ENCODE results near the gene LDLRAP1. TPM values are rescaled to one million over a fixed set of nuclear protein-coding genes. Genes with fewer than 3 reads are reported as not detected.
"Not testable (repeated sequence)": the region's sequence is repeated elsewhere in the genome, so short reads cannot be mapped to it uniquely, and the experiment has no call there.

The LDLRAP1 gene
- total and polyA plus RNA-seq, 9 donors = 9.1 to 17.4 (median 13.1) TPM

DNA sequence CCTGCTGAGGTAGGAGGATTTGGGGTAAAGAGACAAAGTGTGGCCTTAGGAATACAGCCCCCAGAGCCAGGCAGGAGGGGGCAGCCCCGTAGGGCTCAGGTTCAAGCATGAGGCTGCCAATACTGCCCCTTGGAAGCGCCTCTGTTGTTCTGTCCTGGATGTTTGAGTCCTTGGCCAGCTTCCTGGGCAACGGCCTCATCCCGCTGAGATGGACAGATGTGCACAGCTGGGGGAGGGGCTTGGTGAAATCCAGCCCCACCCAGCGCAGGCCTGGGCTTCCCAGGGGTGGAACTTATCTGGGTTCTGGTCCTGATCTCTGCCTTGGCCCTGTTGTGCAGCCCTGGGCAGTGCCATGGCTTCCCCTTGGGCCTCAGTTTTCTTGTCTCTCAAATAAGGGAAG is 38.4 kb downstream of the LDLRAP1 start:
- WGBS, 3 donors = 23 to 50% (median 36%) methylated on average over 5 of the region's 5 CpGs

DNA sequence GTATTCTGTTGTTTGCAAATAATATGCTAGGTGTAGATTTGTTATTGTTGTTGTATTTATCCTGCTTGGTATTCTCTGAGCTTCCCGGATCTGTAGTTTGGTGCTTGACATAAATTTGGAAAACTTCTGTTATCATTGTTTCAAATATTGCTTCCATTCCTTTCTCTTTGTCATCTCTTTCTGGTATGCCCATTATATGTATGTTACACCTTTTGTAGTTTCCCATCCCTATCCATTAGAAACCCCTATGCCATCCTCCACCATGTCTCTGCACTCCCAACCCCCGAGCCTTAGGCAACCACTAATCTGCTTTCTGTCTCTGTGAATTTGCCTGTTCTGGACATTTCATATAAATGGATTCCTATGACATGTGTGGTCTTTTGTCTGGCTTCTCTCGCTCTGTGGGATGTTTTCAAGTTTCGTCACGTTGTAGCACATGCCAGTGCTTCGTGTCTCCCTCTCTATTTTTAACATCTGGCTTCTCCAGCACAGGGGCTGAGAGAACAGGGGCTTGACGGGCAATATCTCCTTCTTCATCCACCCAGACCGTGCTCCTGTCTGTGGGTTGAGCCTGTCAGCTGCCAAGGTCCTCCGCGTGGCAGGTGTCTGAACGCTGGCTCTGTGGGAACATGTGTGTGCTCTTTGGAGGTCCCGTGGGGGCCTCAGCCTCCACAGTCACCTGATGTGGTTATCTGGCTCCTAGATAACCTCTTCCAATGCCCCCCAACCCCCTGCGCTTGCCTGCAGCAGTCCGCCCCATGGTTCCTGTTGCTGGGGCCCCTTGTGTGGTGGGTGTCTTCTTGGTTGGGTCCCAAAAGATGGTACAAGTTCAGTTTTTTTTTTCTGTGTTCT is 40.3 kb downstream of the LDLRAP1 start:
- no peaks in the 10 kb centered on the region for H3K9me3 ChIP-seq
- intact Hi-C loops (cut with DNase I) = no loop called here
- no peak overlapping the region for H3K27ac ChIP-seq
- H3K27me3 ChIP-seq = no peaks in the 10 kb centered on the region
- DNase-seq = no peak
- 81 to 92% (median 87%) methylated on average over 14 of the region's 14 CpGs for WGBS, 3 donors
- no peak for TF ChIP-seq POLR2A (IDR thresholded peaks at IDR 0.05)
- TF ChIP-seq EP300 (IDR thresholded peaks at IDR 0.05) = no peak
- TF ChIP-seq, protein P1, sequence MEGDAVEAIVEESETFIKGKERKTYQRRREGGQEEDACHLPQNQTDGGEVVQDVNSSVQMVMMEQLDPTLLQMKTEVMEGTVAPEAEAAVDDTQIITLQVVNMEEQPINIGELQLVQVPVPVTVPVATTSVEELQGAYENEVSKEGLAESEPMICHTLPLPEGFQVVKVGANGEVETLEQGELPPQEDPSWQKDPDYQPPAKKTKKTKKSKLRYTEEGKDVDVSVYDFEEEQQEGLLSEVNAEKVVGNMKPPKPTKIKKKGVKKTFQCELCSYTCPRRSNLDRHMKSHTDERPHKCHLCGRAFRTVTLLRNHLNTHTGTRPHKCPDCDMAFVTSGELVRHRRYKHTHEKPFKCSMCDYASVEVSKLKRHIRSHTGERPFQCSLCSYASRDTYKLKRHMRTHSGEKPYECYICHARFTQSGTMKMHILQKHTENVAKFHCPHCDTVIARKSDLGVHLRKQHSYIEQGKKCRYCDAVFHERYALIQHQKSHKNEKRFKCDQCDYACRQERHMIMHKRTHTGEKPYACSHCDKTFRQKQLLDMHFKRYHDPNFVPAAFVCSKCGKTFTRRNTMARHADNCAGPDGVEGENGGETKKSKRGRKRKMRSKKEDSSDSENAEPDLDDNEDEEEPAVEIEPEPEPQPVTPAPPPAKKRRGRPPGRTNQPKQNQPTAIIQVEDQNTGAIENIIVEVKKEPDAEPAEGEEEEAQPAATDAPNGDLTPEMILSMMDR (IDR thresholded peaks at IDR 0.05) = no peak
- no peaks in the 10 kb centered on the region for H3K36me3 ChIP-seq
- H3K4me1 ChIP-seq (ENCODE audit: insufficient read depth) = no peaks in the 10 kb centered on the region
- H3K4me3 ChIP-seq = no peak overlapping the region

More for the DNA sequence above, 38.4 kb downstream of the LDLRAP1 start:
- Histone ChIP-seq H3K4me3 (no peak overlapping the region), H3K36me3 (no peaks in the 10 kb centered on the region), H3K9me3 (no peaks in the 10 kb centered on the region), H3K27me3 (no peaks in the 10 kb centered on the region), H3K27ac (no peak overlapping the region), H3K4me1 (ENCODE audit: insufficient read depth) (no peaks in the 10 kb centered on the region)
- intact Hi-C loops (cut with DNase I) = no loop called here
- no peak for DNase-seq
- TF ChIP-seq EP300 (IDR thresholded peaks at IDR 0.05) (no peak), POLR2A (IDR thresholded peaks at IDR 0.05) (no peak)
- TF ChIP-seq, protein P1 (IDR thresholded peaks at IDR 0.05) = no peak

DNA sequence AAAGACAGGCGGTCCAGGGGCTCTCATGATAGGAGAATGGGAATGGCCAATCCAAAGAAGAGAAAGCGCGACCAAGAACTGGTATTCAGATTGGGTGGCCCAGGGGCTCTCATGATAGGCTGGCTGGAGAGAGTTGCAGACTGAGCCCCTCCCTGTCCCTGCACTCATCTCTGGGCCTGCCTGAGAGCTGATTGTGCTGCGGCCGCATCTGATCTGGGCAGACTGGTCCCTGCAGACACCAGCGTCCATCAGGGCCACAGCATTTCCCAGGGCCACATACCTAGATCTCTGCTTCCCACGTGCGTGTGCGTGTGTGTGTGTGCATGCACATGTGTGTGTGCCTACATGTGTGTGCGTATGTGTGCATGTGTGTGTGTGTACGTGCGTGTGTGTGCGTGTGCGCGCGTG is 42.8 kb downstream of the LDLRAP1 start:
- intact Hi-C loops (cut with DNase I) = no loop called here
- Histone ChIP-seq H3K9me3 (no peaks in the 10 kb centered on the region), H3K4me1 (ENCODE audit: insufficient read depth) (no peaks in the 10 kb centered on the region), H3K4me3 (no peak overlapping the region), H3K36me3 (no peaks in the 10 kb centered on the region), H3K27me3 (no peaks in the 10 kb centered on the region), H3K27ac (no peak overlapping the region)
- DNase-seq = no peak
- TF ChIP-seq POLR2A (IDR thresholded peaks at IDR 0.05) (no peak), EP300 (IDR thresholded peaks at IDR 0.05) (no peak)
- TF ChIP-seq, protein P1 (IDR thresholded peaks at IDR 0.05) = no peak
- WGBS, 3 donors = 77 to 91% (median 90%) methylated on average over 15 to 16 of the region's 16 CpGs

DNA sequence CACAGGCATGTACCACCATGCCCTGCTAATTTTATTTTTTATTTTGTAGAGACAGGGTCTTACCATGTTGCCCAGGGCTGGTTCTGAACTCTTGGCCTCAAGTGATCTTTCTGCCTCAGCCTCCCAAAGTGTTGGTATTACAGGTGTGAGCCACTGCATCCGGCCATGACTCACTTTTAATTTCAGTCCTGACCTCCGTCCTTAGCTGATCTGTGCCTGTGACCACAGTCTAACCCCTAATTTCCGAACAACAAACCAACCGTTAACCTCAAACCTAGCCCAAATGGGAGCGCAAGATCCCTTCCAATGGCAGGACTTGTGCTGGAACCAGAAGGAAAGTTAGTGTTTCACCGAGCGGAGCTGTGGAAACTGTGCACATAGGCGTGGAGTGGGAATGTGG is 43.9 kb downstream of the LDLRAP1 start:
- intact Hi-C loops (cut with DNase I) = no loop called here
- Histone ChIP-seq H3K36me3 (no peaks in the 10 kb centered on the region), H3K4me1 (ENCODE audit: insufficient read depth) (no peaks in the 10 kb centered on the region), H3K27me3 (no peaks in the 10 kb centered on the region), H3K9me3 (no peaks in the 10 kb centered on the region), H3K27ac (no peak overlapping the region), H3K4me3 (no peak overlapping the region)
- TF ChIP-seq POLR2A (IDR thresholded peaks at IDR 0.05) (no peak), EP300 (IDR thresholded peaks at IDR 0.05) (no peak)
- TF ChIP-seq, protein P1 (IDR thresholded peaks at IDR 0.05) = no peak
- WGBS, 3 donors = 89 to 94% (median 92%) methylated on average over 8 of the region's 8 CpGs
- no peak for DNase-seq

DNA sequence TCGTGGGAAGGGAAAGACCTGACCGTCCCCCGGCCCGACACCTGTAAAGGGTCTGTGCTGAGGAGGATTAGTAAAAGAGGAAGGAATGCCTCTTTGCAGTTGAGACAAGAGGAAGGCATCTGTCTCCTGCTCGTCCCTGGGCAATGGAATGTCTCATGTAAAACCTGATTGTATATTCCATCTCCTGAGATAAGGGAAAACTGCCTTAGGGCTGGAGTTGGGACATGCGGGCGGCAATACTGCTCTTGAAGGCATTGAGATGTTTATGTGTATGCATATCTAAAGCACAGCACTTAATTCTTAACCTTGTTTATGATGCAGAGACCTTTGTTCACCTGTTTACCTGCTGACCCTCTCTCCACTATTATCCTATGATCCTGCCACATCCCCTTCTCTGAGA is 44.8 kb downstream of the LDLRAP1 start:
- H3K27ac ChIP-seq; H3K9me3 ChIP-seq; intact Hi-C loops (cut with DNase I); H3K4me1 ChIP-seq (ENCODE audit: insufficient read depth); H3K4me3 ChIP-seq; H3K36me3 ChIP-seq; DNase-seq; H3K27me3 ChIP-seq: not testable (repeated sequence)
- WGBS, 3 donors = 77 to 87% (median 80%) methylated on average over 7 of the region's 7 CpGs

DNA sequence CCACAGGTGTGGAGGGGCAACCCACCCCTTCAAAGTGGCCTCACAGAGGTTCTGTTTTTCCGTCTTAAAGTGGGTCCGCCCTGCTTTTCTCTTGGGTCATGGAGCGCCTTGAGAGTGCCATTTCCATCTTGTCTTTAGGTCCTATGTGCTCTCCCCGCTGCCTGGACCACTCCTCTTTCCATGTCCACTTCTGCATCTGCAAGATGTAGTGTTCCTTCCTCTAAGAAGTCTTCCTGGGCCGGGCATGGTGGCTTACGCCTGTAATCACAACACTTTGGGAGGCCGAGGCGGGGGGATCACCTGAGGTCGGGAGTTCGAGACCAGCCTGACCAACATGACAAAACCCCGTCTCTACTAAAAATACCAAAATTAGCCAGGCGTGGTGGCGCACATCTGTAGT is 45.4 kb downstream of the LDLRAP1 start:
- H3K4me1 ChIP-seq (ENCODE audit: insufficient read depth); intact Hi-C loops (cut with DNase I); H3K27me3 ChIP-seq; H3K27ac ChIP-seq; H3K4me3 ChIP-seq; H3K9me3 ChIP-seq; H3K36me3 ChIP-seq; DNase-seq: not testable (repeated sequence)
- WGBS, 3 donors = 96 to 99% (median 98%) methylated on average over 13 of the region's 13 CpGs
